HCEC 1CT (cell line): ENCODE data around the gene ARID3A.
A peak's percentile ranks its signal among the peaks of the same experiment; 100 is the strongest.

ENCODE experiments used
- DNase-seq: peaks from one replicate; pipeline ENCODE4 v3.0.0-alpha.2; 2017

Gene ARID3A

GRCh38 chr19:990119-990571, 64.3 kb downstream of the ARID3A start:
- no peak for DNase-seq

GRCh38 chr19:990746-991145, 64.9 kb downstream of the ARID3A start:
- no peak for DNase-seq

- peak; percentile 43 for DNase-seq
Measured at GRCh38 chr19:991174-991931, 65.5 kb downstream of the ARID3A start.

- DNase-seq = no peak
Measured at GRCh38 chr19:991932-992669, 66.3 kb downstream of the ARID3A start.

- no peak for DNase-seq
Measured at GRCh38 chr19:992670-993055, 66.8 kb downstream of the ARID3A start.

GRCh38 chr19:993361-993830, 67.6 kb downstream of the ARID3A start:
- no peak for DNase-seq

- no peak for DNase-seq
Measured at GRCh38 chr19:993831-994393, 68.1 kb downstream of the ARID3A start.

GRCh38 chr19:994516-994915, 68.7 kb downstream of the ARID3A start:
- DNase-seq = no peak

GRCh38 chr19:995051-995827, 69.4 kb downstream of the ARID3A start:
- no peak for DNase-seq

- no peak for DNase-seq
Measured at GRCh38 chr19:996051-996838, 70.4 kb downstream of the ARID3A start.

GRCh38 chr19:998064-998463, 72.2 kb downstream of the ARID3A start:
- no peak for DNase-seq

- no peak for DNase-seq
Measured at GRCh38 chr19:999379-999719, 73.5 kb downstream of the ARID3A start.

- peak; percentile 46 for DNase-seq
Measured at GRCh38 chr19:1000095-1000494, 74.3 kb downstream of the ARID3A start, which contains the start of gene GRIN3B. Gene GRIN3B (plus strand): TSS chr19:1000419. CDS start chr19:1000438, 19 bp downstream.

GRCh38 chr19:1000591-1001537, 75.0 kb downstream of the ARID3A start:
- DNase-seq = no peak

- no peak for DNase-seq
Measured at GRCh38 chr19:1001538-1002166, 75.8 kb downstream of the ARID3A start.

- no peak for DNase-seq
Measured at GRCh38 chr19:1002600-1002999, 76.8 kb downstream of the ARID3A start.

- no peak for DNase-seq
Measured at GRCh38 chr19:1003283-1003682, 77.4 kb downstream of the ARID3A start.

- no peak for DNase-seq
Measured at GRCh38 chr19:1004204-1004802, 78.5 kb downstream of the ARID3A start.

GRCh38 chr19:1004803-1005664, 79.2 kb downstream of the ARID3A start:
- no peak for DNase-seq
